Measurements from ENCODE around the gene CFAP92.
A peak's percentile ranks its signal among the peaks of the same experiment; 100 is the strongest.

Gene CFAP92

DNA sequence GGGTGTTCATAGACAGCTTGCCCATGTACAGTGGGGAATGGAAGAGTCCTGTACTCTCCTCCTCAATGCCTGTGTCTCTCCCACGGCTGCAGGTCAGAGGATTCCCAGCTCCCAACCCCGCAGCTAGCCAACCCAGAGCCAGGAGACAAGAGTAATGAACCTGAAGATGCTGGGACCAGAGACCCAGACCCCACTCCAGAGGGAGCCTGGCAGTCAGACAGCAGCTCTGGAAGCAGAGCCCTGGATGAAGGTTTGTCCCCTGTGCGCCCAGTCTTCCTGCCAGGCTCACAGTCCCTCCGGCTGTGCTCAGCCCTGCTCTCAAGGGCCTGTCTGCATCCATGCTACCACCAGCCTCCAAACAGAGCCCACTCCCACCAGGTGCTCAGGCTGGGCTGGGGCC is 36.7 kb upstream of the CFAP92 start:
- H3K9me3 Mint-ChIP-seq: no peaks in the 10 kb centered on the region
- H3K4me1 Mint-ChIP-seq: peaks cover 19% of the 10 kb centered on the region
- H3K27me3 Mint-ChIP-seq: no peaks in the 10 kb centered on the region
- H3K4me3 Mint-ChIP-seq: no peak overlapping the region
- no peak overlapping the region for H3K27ac Mint-ChIP-seq
- peaks cover 1% of the 10 kb centered on the region for H3K36me3 Mint-ChIP-seq

DNA sequence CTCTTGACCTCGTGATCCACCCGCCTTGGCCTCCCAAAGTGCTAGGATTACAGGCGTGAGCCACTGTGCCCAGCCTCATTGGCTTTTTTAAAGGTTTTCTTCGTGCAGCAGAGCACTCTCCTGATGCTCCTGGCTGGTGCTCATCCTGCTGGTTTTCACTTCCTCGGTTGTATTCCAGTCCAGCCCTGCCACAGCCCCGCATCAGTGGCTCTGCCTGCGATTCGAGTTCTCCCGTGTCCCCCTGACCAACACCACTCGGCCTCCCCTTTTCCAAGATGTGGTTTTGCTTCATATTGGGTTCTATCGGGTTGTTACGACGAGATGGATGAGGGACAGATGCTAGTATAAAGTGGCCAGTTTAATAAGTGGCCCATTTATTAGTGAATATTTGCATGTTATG is 35.0 kb upstream of the CFAP92 start:
- Mint-ChIP-seq H3K27ac (no peak overlapping the region), H3K27me3 (no peaks in the 10 kb centered on the region), H3K4me3 (no peak overlapping the region), H3K4me1 (peaks cover 21% of the 10 kb centered on the region), H3K36me3 (peaks cover 1% of the 10 kb centered on the region), H3K9me3 (no peaks in the 10 kb centered on the region)

DNA sequence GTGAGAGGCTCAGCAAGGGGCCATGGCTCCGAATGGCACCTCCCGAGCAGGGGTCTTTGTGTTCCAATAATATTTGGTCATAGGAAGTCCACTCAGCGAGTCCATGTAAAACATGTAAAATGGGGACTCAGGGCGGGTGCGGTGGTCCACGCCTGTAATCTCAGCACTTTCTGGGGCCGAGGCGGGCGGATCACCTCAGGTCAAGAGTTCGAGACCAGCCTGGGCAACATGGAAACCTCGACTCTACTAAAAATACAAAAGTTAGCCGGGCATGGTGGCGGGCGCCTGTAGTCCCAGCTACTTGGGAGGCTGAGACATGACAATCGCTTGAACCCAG is 33.6 kb upstream of the CFAP92 start:
- H3K9me3 Mint-ChIP-seq: no peaks in the 10 kb centered on the region

DNA sequence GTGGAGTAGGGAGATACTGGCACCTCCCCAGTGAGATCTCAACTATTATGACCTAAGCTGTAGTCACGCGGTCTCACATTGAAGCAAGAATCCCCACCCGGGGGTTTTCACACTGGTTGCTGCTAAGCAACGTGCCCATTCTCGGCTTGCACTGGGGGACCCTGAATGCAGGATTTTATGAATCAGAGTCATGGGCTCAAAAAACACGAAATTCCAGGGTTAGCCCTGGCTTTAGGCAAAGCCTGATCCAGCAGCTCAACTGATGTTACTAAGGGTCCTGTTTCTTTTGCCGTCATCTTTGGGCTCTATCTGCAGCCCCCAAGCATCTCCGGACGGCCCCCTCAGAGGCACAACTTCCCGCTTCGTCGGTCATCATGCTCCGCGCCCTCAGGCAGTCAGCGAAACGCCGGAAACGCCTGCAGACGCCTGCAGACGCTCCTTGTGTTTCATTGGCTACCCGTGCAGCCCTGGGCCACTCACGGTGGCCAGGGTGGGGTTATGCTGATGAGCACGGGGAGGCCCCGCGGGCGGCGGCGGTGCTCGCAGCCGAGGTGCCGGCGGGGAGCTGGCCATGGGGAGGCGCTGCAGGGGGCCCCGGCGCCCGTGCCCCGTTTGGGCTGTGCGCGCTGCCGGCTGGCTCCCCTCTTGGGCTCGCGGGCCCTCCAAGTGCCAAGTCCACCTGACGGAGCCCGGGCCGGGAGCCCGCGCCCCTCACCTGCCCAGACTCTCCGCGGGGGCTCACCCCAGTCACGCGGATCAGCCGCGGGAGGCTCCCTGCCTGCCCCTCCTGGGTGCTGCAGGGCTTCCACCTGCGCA is 33.1 kb upstream of the CFAP92 start:
- H3K4me3 Mint-ChIP-seq: peak overlapping the region; percentile 73
- no peaks in the 10 kb centered on the region for H3K9me3 Mint-ChIP-seq
- H3K27me3 Mint-ChIP-seq: no peaks in the 10 kb centered on the region
- H3K4me1 Mint-ChIP-seq: peaks cover 21% of the 10 kb centered on the region
- H3K36me3 Mint-ChIP-seq: peaks cover 1% of the 10 kb centered on the region
- peak overlapping the region; percentile 94 for H3K27ac Mint-ChIP-seq

More for the DNA sequence above, 33.6 kb upstream of the CFAP92 start:
- peaks cover 1% of the 10 kb centered on the region for H3K36me3 Mint-ChIP-seq
- H3K27me3 Mint-ChIP-seq: no peaks in the 10 kb centered on the region
- H3K27ac Mint-ChIP-seq: no peak overlapping the region
- peak overlapping the region; percentile 44 for H3K4me3 Mint-ChIP-seq
- peaks cover 21% of the 10 kb centered on the region for H3K4me1 Mint-ChIP-seq

DNA sequence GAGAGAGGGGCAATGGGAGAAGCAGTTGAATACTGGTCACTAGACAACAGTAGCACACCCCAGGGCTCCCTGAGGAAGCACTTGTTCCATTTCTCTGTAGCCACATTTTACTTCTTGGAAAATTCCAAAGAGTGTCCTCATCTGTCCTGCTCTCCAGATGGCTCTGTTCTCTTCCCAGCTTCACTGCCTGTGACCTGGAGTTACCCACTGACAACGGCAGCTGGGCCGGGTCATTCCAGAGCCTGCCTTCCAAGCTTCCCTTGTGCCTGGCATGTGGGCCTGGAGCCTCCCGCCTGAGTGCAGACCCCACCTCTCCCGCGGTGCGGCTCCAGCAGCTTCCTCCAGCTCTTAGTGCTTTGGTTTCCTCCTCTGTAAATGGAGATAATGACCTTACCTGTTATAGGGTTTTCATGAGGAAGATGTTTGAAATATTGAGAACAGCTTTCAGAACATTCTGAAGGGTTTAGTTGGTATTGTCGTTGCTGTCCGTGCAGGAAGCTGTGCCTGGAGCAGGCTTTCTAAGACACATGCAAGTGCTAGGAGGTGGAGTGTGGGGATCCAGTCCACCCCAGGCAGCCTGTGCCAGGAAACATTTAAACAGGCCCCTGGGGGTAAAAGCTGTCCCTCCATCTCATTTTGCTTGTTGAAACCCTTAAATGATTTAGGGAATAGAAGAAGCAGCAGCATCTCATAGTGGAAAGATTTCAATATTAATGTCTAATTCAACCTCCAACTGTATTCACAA is 32.0 kb upstream of the CFAP92 start:
- Mint-ChIP-seq H3K27ac (peak overlapping the region; percentile 94), H3K27me3 (no peaks in the 10 kb centered on the region), H3K9me3 (no peaks in the 10 kb centered on the region), H3K4me1 (peaks cover 25% of the 10 kb centered on the region), H3K36me3 (peaks cover 1% of the 10 kb centered on the region), H3K4me3 (peak overlapping the region; percentile 73)

DNA sequence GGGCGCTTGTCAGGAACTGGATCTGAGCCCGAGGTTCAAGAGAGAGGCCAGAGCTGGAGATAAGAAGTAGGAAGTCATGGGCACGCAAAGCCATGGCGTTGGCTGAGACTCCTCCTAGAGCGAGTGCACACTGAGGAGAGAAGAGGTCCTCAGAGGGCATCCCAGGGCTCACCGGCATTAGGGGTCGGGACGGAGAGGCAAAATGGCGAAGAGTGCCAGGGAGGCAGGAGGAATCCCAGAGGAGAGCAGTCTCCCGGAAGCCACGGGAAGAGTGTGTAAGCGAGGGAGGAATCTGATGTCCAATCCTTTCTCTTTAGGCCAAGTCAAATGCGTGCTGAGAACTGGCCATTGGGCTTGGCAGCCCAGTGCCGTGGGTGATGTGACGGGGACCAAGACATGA is 31.2 kb upstream of the CFAP92 start:
- peaks cover 25% of the 10 kb centered on the region for H3K4me1 Mint-ChIP-seq
- no peaks in the 10 kb centered on the region for H3K9me3 Mint-ChIP-seq
- no peak overlapping the region for H3K27ac Mint-ChIP-seq
- no peaks in the 10 kb centered on the region for H3K27me3 Mint-ChIP-seq
- no peak overlapping the region for H3K4me3 Mint-ChIP-seq
- H3K36me3 Mint-ChIP-seq: peaks cover 1% of the 10 kb centered on the region

DNA sequence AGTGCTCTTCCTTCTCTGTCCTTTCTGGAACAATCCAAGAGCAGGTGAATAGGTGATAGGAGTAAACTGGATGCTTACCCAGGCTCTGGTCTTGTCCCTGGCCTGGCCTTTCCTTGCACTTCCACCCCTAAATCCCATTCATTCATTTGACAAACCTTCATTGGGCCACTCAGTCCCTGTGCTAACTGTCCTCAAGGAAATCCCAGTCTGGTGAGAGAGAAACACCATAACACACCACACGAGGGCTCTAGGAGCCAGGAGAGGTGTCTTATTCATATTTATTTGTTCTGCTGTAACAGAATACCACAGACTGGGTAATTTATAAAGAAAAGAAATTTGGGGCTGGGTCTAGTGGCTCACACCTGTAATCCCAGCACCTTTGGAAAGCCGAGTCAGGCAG is 30.0 kb upstream of the CFAP92 start:
- Mint-ChIP-seq H3K4me1 (peaks cover 30% of the 10 kb centered on the region), H3K27ac (no peak overlapping the region), H3K36me3 (no peaks in the 10 kb centered on the region), H3K27me3 (no peaks in the 10 kb centered on the region), H3K4me3 (no peak overlapping the region), H3K9me3 (no peaks in the 10 kb centered on the region)

DNA sequence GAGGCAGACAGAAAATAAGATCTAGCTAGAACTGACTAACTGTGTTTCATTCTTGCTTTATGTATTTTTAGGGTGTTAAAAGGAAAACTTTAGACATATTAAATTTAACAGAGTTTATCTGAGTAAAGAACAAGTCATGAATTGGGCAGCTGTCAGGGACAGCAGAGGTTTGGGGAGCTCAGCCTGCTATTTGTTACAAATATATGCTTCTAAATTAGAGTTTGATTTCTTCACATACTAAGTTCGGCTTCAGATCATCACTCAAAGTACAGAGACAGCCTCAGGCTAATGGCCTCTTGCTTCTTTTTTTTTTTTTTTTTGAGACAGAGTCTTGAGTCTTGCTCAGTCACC is 29.1 kb upstream of the CFAP92 start:
- Mint-ChIP-seq H3K9me3 (no peaks in the 10 kb centered on the region), H3K4me1 (peaks cover 36% of the 10 kb centered on the region), H3K4me3 (no peak overlapping the region), H3K36me3 (no peaks in the 10 kb centered on the region), H3K27me3 (no peaks in the 10 kb centered on the region), H3K27ac (no peak overlapping the region)

DNA sequence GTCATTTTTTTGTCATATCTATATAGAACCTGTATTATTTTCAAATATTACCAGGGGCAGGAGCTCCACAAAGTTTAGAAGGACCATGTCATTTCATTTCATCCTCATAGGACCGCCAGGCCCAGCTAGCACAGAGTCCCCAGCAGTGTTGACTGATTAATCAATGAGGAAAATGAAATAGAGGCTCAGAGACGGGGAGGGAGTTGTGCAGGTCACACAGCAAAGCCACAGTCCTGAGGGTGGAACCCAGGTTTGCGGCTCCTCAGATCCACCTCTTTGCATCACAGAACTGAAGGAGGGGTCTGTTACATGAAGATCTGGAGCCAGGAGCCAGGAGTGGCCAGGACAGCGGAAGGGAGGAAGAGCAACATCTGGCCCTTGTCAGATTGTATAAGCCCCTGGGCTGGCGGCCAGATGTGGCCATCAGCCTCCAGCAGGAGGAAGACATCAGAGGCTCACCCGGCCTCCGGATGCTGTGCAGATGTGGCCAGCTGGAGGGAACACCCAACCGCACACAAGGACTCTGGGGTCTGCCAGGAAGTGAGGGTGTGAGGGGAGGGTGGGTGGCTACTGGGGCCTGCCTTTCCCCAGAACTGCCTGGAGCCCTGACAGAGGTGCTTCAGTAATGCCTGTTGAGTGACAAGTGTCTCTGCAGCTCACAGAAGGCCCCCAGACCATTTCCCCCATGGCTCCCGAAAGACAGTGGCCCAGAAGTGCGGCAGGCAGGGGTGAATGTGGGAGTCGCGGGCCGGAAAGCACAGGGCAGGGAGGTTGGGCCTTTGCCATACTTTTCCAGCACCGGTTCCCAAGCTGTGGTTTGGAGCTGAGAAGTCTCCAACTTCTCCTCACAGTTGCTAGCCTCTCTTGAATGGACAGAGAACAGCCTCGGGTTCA is 28.5 kb upstream of the CFAP92 start:
- Mint-ChIP-seq H3K27me3 (no peaks in the 10 kb centered on the region), H3K36me3 (no peaks in the 10 kb centered on the region), H3K4me3 (no peak overlapping the region), H3K27ac (no peak overlapping the region), H3K4me1 (peaks cover 42% of the 10 kb centered on the region), H3K9me3 (no peaks in the 10 kb centered on the region)

DNA sequence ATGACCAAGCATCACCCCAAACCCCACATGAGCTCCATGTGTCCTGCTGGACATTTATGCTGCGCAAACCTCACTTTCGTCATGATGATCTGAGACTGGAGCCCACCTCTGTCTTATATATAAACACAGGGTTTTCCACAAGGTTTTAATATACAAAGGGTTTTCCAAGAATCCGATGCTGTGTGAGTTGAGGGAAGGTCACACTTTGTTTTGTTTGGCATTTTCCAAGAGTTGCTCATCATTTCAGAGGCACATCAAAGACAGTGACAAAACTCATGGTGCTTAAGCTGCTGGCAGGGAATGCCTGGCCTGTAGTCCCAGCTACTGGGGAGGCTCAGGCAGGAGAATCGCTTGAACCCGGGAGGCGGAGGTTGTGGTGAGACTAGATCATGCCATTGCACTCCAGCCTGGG is 27.3 kb upstream of the CFAP92 start:
- peaks cover 46% of the 10 kb centered on the region for H3K4me1 Mint-ChIP-seq
- H3K9me3 Mint-ChIP-seq: no peaks in the 10 kb centered on the region
- H3K36me3 Mint-ChIP-seq: no peaks in the 10 kb centered on the region
- H3K4me3 Mint-ChIP-seq: no peak overlapping the region
- H3K27ac Mint-ChIP-seq: no peak overlapping the region
- no peaks in the 10 kb centered on the region for H3K27me3 Mint-ChIP-seq

DNA sequence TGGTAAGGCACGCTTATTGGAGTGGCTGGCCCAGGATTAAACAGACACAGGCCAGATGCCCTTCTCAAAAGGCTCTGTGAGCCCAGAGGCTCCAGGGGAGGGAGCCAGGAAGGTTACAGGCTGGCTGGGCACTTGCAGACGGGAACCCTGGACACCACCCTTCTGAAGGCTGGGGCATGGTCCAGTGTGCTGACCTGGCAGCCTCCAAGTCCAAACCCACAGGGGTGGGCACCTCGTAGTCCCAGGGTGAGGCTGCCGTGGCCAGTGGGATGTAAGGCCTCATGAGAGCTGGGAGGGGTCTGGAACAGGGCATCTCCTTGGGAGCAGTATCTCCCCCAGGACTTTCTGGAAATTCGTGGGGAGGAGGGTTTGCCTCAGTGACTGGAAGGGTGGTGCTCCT is 26.8 kb upstream of the CFAP92 start:
- Mint-ChIP-seq H3K36me3 (no peaks in the 10 kb centered on the region), H3K27me3 (no peaks in the 10 kb centered on the region), H3K27ac (no peak overlapping the region), H3K4me1 (peaks cover 46% of the 10 kb centered on the region), H3K9me3 (no peaks in the 10 kb centered on the region), H3K4me3 (no peak overlapping the region)

DNA sequence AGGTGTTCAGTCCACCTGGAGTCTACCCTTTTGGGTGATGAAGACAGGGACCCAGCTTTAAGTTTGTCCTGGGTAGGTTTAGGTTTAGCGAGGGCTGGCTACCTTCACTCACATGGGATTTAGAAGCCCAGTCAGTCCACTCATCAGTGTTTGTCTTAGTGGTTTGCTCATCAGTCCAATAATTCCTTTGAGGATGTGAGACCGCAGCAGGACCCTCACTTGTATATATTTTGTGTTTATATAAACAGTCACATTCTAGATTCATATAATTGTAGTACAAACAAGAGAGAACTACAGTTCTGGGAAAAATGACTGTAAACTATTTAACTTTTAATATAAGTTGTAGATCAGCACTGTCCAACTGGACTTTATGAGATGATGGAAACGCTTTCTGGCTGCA is 25.4 kb upstream of the CFAP92 start:
- H3K4me3 Mint-ChIP-seq: no peak overlapping the region
- H3K36me3 Mint-ChIP-seq: no peaks in the 10 kb centered on the region
- H3K4me1 Mint-ChIP-seq: peaks cover 53% of the 10 kb centered on the region
- H3K27me3 Mint-ChIP-seq: no peaks in the 10 kb centered on the region
- H3K27ac Mint-ChIP-seq: no peak overlapping the region
- H3K9me3 Mint-ChIP-seq: no peaks in the 10 kb centered on the region

DNA sequence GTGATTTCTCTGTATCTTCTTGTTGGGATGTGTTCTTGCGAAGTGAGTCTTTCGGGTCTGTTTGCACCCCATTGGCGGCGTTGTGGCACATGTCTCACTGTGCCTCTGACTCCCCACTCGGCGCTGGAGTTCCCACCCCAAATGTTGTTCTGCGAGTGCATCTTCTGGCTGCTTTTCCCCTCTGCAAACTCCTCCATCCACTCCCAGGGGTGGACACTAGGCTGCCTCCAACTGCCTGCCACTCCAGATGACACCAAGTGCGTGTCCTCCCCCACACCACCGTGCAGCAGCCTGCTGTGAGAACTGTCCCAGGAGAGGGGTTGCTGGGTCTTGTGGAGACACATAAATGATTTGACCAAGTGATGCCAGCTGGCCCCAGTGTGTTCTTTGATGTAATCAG is 24.9 kb upstream of the CFAP92 start:
- Mint-ChIP-seq H3K27ac (peak overlapping the region; percentile 67), H3K4me3 (no peak overlapping the region), H3K4me1 (peaks cover 53% of the 10 kb centered on the region), H3K27me3 (no peaks in the 10 kb centered on the region), H3K9me3 (no peaks in the 10 kb centered on the region), H3K36me3 (no peaks in the 10 kb centered on the region)

DNA sequence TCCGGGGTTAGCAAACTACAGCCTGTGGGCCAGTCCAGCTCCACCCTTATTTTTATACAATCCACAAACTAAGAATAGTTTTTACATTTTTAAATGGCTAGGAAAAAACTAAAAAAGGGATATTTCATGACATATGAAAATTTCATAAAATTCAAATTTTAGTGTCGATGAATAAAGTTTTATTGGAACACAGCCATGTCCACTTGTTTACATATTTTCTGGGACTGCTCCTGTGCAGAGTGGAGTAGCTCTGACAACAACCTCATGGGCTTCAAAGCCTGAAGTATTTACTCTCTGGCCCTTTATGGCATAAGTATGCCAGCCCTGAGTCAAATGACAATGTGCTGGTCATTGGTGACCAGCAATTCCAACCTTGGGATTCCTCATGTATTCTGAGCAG is 24.4 kb upstream of the CFAP92 start:
- Mint-ChIP-seq H3K36me3 (no peaks in the 10 kb centered on the region), H3K4me3 (no peak overlapping the region), H3K4me1 (peaks cover 53% of the 10 kb centered on the region), H3K9me3 (no peaks in the 10 kb centered on the region), H3K27me3 (no peaks in the 10 kb centered on the region), H3K27ac (no peak overlapping the region)

DNA sequence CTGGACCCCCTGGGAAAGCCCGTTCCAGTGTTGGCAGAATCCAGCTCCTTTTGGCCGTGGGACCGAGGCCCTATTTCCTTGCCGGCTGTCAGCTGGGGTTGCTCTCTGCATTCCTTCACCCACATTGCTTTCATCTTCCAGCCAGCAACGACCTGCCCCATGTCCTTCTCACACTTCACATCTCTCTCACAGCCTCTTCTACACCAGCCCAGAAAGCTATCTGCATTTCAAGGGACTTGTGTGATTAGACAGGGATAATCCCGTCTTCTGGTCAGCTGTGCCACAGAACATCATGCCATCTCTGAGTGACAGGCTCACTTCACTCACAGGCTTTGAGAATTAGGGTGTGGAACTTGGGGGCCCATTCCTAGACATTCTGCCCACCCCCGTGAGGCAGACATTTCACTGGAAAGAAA is 23.6 kb upstream of the CFAP92 start:
- H3K4me3 Mint-ChIP-seq: peak overlapping the region; percentile 40
- H3K27me3 Mint-ChIP-seq: no peaks in the 10 kb centered on the region
- peaks cover 55% of the 10 kb centered on the region for H3K4me1 Mint-ChIP-seq
- no peak overlapping the region for H3K27ac Mint-ChIP-seq
- no peaks in the 10 kb centered on the region for H3K9me3 Mint-ChIP-seq
- no peaks in the 10 kb centered on the region for H3K36me3 Mint-ChIP-seq

Measured in activated naive CD4-positive, alpha-beta T cell treated with anti-CD3 and anti-CD28 coated beads, Interleukin-2, amount 50 U/mL, for 24 hours (primary cell).